ENCODE data around the gene SMG1. TPM values are rescaled to one million over a fixed set of nuclear protein-coding genes. Genes with fewer than 3 reads are reported as not detected.

SMG1 gene
- total and polyA plus RNA-seq, 10 of the 15 experiments (the other 5 are each of a cell fraction or from before 2014, with no cell fraction given), result 3.9 to 66.7 (median 37.0) TPM

GRCh38 chr16:18804540-18804939 is 121.7 kb downstream of the SMG1 start:
- POLR2A ChIA-PET, result interaction anchor here (0.6 to 8.9 kb wide), 4 partner anchors 16 to 154 kb away, joined by 3 to 128 read pairs (median 4); partner anchors contain the start of gene RPS15A
- no peak for ATAC-seq
- H4K20me1 ChIP-seq (ENCODE audit: control insufficient read depth, insufficient read depth), result no peaks in the 10 kb centered on the region
- no peak overlapping the region for H3K4me2 ChIP-seq (ENCODE audit: control insufficient read depth, insufficient read depth)
- RAD21 ChIA-PET (ENCODE audit: unreplicated experiment), result interaction anchor here (0.7 to 6.9 kb wide), 5 partner anchors 16 to 170 kb away, joined by 3 to 71 read pairs (median 4); partner anchors contain the start of gene RPS15A
- H3K4me1 ChIP-seq (ENCODE audit: control insufficient read depth, insufficient read depth, low read length), result peaks cover 10% of the 10 kb centered on the region
- in situ Hi-C loops (cut with MboI), result loop anchor here (5.0 kb wide), 1 partner anchor 168 kb away; no protein-coding TSS in a partner anchor
- FAIRE-seq, result no peak
- H3K9ac ChIP-seq (ENCODE audit: control insufficient read depth, insufficient read depth, low read length), result no peak overlapping the region
- 0 out of 2 replicates have a peak overlapping the region, but pooled peaks have one; percentile 3 for H3K27ac ChIP-seq (ENCODE audit: control insufficient read depth, insufficient read depth)
- no peak overlapping the region for H3K4me3 ChIP-seq
- no peak overlapping the region for H2AFZ ChIP-seq (ENCODE audit: control insufficient read depth, low read depth, low read length)
- no TSS peak for BruUV-seq (replicated peaks)
- H3K79me2 ChIP-seq (ENCODE audit: control insufficient read depth, insufficient read depth, low read length), result peaks cover 19% of the 10 kb centered on the region
- no peaks in the 10 kb centered on the region for H3K9me3 ChIP-seq (replicated peaks; ENCODE audit: control insufficient read depth, insufficient read depth, low read length)
- intact Hi-C loops (cut with micrococcal nuclease; ENCODE audit: unreplicated experiment), result loop anchor here (5.0 kb wide), 1 partner anchor 123 kb away; the partner anchor contains the start of gene SMG1
- SMC1A ChIA-PET (ENCODE audit: uncharacterized antibody, unreplicated experiment), result interaction anchor here (0.6 to 7.2 kb wide), 6 partner anchors 12 to 1511 kb away, joined by 3 to 64 read pairs (median 4); no protein-coding TSS in a partner anchor
- H3K27me3 ChIP-seq (replicated peaks in 1 of 2; ENCODE audit: control insufficient read depth in 2 of 2, insufficient read depth in 2 of 2, low read length in 1 of 2), result no peaks in the 10 kb centered on the region
- H3K36me3 ChIP-seq (ENCODE audit: control insufficient read depth in 2 of 2, insufficient read depth in 2 of 2, low read length in 1 of 2), result peaks cover 5 to 14% of the 10 kb centered on the region in 2 experiments
- no peak for DNase-seq (ENCODE audit: low read depth, low spot score)
- CTCF ChIA-PET, result interaction anchor here (1.1 to 3.6 kb wide), 11 partner anchors 9 to 164 kb away, joined by 3 to 15 read pairs (median 4); partner anchors contain the start of gene RPS15A
- 84% methylated on average over 3 of the region's 3 CpGs for WGBS (ENCODE audit: insufficient coverage, insufficient replicate concordance, low lambda C conversion rate, missing lambda C conversion rate)
- TF ChIP-seq, protein P1, sequence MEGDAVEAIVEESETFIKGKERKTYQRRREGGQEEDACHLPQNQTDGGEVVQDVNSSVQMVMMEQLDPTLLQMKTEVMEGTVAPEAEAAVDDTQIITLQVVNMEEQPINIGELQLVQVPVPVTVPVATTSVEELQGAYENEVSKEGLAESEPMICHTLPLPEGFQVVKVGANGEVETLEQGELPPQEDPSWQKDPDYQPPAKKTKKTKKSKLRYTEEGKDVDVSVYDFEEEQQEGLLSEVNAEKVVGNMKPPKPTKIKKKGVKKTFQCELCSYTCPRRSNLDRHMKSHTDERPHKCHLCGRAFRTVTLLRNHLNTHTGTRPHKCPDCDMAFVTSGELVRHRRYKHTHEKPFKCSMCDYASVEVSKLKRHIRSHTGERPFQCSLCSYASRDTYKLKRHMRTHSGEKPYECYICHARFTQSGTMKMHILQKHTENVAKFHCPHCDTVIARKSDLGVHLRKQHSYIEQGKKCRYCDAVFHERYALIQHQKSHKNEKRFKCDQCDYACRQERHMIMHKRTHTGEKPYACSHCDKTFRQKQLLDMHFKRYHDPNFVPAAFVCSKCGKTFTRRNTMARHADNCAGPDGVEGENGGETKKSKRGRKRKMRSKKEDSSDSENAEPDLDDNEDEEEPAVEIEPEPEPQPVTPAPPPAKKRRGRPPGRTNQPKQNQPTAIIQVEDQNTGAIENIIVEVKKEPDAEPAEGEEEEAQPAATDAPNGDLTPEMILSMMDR (IDR thresholded peaks at IDR 0.05 in 2 of 3, conservative IDR thresholded peaks at IDR 0.05 in 1 of 3; ENCODE audit: control insufficient read depth in 2 of 3, extremely low read depth in 1 of 3, insufficient read depth in 1 of 3, low read depth in 3 of 3, low read length in 3 of 3), result no peak
- TF ChIP-seq HDAC6 (IDR thresholded peaks at IDR 0.05; ENCODE audit: unreplicated experiment) (no peak), TARDBP (IDR thresholded peaks at IDR 0.05; ENCODE audit: borderline replicate concordance) (no peak), CBFB (IDR thresholded peaks at IDR 0.05; ENCODE audit: low read depth) (no peak), EED (IDR thresholded peaks at IDR 0.05; ENCODE audit: low read depth) (no peak), ZNF622 (IDR thresholded peaks at IDR 0.05) (no peak), POLR2AphosphoS5 (IDR thresholded peaks at IDR 0.05; ENCODE audit: low read length) (no peak), EP300 (IDR thresholded peaks at IDR 0.05; ENCODE audit: borderline replicate concordance in 1 of 2, control insufficient read depth in 1 of 2, low read depth in 2 of 2, low read length in 2 of 2) (no peak), ELK1 (IDR thresholded peaks at IDR 0.05; ENCODE audit: low read depth, low read length) (no peak), IRF4 (IDR thresholded peaks at IDR 0.05; ENCODE audit: low read depth, low read length) (no peak), EZH2 (IDR thresholded peaks at IDR 0.05; ENCODE audit: borderline replicate concordance, control insufficient read depth, low read depth, low read length) (no peak)
- TF ChIP-seq, protein P2, sequence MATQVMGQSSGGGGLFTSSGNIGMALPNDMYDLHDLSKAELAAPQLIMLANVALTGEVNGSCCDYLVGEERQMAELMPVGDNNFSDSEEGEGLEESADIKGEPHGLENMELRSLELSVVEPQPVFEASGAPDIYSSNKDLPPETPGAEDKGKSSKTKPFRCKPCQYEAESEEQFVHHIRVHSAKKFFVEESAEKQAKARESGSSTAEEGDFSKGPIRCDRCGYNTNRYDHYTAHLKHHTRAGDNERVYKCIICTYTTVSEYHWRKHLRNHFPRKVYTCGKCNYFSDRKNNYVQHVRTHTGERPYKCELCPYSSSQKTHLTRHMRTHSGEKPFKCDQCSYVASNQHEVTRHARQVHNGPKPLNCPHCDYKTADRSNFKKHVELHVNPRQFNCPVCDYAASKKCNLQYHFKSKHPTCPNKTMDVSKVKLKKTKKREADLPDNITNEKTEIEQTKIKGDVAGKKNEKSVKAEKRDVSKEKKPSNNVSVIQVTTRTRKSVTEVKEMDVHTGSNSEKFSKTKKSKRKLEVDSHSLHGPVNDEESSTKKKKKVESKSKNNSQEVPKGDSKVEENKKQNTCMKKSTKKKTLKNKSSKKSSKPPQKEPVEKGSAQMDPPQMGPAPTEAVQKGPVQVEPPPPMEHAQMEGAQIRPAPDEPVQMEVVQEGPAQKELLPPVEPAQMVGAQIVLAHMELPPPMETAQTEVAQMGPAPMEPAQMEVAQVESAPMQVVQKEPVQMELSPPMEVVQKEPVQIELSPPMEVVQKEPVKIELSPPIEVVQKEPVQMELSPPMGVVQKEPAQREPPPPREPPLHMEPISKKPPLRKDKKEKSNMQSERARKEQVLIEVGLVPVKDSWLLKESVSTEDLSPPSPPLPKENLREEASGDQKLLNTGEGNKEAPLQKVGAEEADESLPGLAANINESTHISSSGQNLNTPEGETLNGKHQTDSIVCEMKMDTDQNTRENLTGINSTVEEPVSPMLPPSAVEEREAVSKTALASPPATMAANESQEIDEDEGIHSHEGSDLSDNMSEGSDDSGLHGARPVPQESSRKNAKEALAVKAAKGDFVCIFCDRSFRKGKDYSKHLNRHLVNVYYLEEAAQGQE (IDR thresholded peaks at IDR 0.05; ENCODE audit: low read depth, low read length), result no peak

All from GM12878 (cell line).